GM19463 (cell line): ENCODE results near the gene GNPTAB.
"Not testable (repeated sequence)": the region's sequence is repeated elsewhere in the genome, so short reads cannot be mapped to it uniquely, and the experiment has no call there.

Experiments used
- ATAC-seq: cut with Tn5 transposase; IDR thresholded peaks from one replicate; pipeline ENCODE4 v1.9.1; 2021; ENCODE audit warnings: mild to moderate bottlenecking, moderate library complexity; ENCODE audit not compliant: unreplicated experiment

Gene GNPTAB

DNA sequence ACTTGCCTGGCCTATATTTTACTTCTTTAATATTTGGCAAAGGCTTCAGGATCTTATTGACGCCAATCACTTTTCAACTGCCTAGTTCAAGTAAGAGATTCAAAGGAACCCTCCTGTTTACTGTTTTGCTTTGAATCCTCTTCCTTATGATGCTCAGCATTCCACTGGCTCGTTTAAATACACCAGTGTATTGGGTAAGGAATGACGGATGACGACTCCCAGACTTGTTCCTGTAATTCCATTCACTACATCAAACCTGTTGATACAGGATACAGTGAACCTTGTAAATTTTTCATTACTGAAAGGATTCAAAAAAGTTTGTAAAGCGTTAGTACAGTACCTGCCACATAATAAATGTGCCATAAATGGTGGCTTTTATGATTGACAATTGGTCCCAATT, 89.8 kb downstream of the GNPTAB start:
- no peak for ATAC-seq

DNA sequence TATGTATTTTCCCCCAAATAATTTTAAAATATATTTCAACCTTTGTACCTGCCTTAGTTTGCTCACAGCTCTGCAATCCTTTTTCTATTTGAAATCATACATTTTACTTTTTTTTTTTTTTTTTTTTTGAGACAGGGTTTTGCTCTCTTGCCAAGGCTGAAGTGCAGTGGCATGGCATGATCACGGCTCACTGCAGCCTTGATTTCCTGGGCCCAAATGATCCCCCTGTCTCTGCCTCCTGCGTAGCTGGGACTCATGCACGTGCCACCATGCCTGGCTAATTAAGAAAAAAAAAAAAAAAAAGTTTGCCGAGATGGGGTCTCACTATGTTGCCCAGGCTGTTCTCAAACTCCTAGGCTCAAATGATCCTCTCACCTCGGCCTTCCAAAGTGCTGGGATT, 90.2 kb downstream of the GNPTAB start:
- ATAC-seq = no peak

DNA sequence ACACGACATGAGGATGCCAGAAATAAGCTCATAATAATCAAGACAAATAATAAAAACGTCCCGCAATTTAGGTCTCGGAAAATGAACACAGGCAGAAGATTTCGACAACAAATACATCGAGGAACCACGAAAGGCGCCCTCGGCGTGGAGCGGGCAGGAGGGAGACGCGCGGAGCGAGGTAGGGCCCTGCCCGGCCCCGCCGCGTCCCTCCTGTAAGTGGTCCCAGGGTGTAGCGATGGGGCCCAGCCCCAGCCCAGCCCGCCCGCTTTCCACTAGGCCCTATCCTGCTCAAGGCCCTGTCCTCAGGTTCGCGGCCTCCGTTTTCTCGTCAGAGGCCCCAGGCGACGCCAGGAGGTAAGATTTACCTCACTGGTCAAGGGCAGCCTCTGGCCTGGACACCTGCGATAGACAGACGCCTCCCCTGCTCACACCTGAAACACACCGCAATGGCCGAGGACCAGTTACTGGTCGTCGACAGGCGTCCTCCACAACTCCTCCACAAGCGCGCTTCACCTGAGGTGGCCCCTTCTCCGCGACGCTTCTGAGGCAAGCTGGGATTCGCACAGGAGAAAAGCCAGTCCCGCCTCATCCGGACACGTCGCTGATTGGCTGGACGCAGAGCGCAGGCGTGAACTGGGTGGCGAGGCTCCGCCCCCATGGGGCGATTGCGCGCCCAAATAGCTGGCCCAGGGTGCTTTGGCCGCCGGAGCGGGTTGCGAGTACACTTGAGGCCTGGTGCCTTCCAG, 91.7 kb downstream of the GNPTAB start, which contains the start of gene SYCP3:
TSS of gene SYCP3 (minus strand) at position 543 of the 746 bp plus-strand sequence. CDS start 1,527 bp downstream, outside the sequence.
- no peak for ATAC-seq

DNA sequence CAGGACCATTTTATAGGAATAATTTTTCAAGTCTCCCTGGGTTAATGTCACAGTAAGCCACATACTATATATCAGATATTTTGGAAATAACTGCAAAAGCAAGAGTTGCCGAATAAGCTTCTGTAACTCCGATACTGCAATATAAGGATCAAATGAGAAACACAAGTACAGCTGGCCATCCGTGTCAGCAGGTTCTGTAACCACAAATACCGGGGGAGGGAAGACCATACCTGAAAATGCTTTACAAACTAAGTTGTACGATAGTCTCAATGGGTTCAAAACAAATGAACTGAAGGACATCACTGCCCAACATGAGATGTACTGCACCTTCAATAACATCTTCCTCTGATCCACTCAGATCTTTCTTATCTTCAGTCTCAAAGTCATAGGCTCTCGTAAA, 93.3 kb downstream of the GNPTAB start:
- ATAC-seq = no peak

DNA sequence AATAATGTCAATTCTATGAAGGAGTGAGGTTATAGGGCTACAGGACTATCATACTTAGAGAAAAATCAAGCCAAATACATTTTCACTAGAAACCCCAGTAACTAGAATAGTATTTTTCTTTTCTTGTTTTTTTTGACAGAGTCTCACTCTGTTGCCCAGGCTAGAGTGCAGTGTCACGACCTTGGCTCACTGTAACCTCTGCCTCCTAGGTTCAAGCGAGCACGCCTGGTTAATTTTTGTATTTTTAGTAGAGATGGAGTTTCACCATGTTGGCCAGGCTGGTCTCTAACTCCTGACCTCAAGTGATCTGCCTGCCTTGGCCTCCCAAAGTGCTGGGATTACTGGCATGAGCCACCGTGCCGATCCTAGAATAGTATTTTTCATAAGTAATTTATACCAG, 96.3 kb downstream of the GNPTAB start:
- not testable (repeated sequence) for ATAC-seq

DNA sequence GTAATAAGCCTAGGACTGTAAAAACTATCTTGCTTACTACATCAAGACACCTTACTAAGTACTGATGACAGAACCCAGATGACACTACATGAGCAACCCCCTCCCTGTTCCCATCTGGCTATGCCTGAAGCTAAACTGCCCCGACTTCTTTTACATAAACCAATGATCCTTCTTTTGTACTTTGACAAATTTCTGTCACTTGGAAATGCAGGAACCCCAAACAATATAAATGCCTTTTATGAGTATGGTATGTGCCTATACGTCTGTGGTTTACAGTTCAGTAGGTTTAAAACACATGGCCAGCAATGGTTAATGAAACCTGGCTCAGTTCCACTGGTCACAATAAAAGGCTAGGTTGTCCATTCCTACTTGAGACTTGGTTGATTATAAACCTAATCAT, 97.6 kb downstream of the GNPTAB start:
- no peak for ATAC-seq

DNA sequence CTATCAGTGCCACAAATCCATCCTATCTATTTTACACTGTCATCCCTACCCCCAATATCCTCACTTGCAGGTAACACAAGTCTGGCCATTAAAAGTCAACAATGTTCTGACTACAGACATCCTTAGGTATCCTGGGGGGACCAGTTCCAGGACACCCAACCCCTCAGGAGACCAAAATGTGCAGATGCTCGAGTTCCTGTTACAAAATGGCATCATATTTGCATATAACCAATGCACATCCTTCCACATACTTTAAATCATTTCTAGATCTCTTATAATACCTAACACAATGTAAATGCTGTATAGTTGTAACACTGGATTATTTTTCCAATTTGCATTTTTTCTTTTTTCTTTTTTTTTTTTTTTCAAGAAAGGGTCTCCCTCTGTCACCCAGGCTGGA, 98.4 kb downstream of the GNPTAB start:
- no peak for ATAC-seq

DNA sequence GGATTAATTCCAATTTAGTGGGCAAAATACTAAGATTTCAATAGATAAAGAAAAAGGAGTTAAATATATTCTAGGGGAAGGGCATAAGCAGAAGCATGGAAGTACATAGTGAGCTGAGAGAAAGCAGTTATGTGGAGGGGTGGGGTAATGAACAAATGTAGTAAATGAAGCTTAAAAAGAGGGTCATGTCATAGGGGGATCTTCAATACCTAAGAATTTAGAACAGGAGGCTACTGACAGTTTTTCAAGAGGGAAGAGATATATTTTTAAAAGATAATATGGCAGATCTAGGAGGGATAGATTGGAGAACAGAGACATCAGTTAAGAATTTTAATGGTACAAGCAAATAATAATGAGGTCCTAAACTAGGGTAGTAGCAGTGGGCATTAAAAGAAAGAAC, 100.9 kb downstream of the GNPTAB start:
- no peak for ATAC-seq

DNA sequence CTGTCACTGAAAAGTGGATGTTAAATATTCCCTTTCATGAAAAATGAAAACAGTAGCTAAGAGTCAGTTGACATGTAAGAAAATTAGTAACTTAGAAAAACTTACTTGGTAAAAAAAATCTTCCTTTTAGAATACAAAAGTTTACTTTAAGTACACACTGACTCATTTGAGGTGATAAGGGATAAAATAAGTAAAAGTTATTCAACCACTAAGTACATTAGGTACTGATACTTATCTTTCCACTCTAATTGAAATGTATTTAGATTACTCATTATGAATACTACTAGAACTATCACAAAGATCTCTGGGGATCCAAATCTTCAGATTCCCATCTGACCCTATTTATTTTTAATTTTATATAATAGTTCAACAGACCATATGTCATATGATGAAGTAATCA, 103.7 kb downstream of the GNPTAB start:
- no peak for ATAC-seq

DNA sequence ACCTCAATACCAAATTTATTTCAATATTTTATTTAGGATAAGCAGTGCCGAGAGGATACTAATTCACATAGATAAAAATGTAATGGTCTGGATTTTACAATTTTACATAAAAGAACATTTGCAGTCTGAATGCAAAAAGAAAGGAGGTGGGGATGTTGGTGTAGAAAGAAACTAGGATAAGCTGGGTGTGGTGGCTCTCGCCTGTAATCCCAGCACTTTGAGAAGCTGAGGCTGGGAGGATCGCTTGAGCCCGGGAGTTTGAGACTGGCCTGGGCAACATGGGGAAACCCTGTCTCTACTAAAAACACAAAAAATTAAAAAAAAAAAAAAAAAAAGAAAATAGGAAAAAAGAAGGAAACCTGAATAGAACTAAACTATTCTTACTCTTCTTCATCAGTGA, 108.4 kb downstream of the GNPTAB start:
- no peak for ATAC-seq

DNA sequence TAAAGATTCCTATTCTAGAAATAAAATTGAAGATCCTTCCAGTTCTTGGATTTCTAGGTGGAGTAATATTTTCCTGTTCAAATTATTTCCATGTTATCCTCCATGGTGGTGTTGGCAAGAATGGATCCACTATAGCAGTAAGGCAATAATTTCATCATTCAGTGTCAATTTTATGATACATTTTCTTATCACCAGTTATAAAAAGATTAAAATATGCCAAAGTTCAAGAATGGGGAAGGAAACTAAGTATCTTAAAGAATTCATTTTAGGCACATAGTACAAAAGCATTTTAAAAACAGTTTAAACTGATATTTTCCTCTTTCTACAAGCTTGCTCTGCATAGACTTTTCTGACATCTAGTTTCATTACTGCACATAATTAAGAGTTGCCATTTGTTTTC, 110.6 kb downstream of the GNPTAB start:
- ATAC-seq = no peak

DNA sequence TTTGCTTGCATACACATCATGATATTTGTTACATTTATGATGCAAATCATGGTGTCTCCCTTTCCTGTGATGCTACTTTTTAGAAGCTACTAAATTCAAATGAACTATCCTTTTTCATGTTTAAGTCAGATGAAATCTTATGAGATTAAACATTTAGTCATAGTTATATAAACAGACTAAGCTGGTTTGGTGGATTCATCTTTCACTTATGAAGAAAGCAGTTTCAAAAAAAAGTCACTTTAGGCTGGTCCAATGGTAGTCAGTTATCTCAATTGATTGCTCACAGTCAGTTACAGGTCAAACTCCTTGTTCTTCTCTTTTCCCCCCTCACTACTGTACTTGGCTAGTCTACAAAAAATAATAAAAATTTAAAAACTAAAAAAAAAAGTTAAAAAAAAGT, 111.2 kb downstream of the GNPTAB start:
- ATAC-seq = no peak

DNA sequence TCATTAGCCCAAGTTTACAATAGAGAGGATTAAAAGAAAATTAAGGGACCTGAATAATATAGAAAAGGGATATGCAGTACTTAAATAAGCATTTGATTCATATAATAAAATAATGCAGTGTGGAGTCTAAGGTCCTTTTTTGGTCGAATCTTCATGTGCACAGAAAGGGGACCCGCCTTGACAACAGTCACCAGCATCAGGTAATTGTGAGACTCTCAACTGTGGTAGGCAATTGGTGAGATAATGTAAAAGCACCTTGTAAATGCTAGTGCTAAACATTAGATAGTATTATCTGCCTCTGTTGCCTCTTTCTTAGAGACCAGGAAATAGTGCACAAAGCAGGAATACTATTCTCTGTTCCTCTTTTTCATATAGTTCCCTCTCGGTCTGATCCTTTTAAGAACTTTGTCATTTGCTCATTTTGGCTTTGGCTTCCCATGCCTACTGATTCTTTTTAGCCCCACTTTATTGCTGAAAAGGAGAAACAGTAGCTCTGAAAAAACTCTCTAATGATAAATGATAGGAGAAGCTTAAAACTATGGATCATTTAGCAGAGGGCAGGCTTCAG, 115.8 kb downstream of the GNPTAB start:
- no peak for ATAC-seq

DNA sequence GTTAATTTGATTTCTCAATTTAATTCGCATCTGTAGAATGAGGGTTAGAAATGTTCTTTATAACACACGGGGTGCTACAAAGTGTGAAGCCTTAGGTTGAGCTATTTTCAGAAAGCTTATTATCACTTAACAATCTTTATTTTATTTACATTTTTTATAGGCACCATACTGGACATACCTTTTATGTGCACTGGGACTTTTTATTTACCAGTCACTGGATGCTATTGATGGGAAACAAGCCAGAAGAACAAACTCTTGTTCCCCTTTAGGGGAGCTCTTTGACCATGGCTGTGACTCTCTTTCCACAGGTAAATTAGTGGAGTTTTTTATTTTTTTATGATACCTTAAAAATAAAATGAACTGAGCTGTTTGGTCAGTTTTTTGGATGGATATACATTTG, 116.8 kb downstream of the GNPTAB start:
- ATAC-seq = no peak

DNA sequence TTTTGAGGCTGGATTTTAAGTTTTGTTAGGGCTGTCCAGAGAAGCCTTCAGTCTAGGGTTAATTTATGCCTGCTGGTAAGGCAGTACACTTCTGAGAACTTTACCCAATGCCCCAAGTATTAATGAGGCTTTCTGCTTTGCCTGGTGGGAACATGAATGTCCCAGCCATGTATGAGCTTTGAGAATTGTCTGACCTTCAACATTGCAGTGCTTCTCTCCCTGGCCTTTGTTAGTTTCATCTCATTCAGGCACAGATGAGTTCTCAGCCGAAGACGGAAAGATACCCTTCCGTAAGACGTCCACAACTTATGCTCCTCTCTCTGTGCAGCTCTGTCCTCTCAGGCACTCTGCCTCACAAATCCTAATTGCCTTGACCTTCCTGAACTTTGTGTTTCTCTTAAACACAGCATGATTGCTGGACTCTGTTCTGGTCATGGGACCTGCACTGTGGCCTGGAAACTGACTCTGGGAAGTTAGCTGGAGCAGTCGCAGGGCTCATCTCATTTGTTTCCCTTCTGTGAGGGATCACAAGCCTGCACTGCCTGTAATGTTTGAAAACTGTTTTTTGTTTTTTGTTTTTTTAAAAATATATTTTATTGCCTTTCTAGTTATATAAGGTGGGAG, 117.6 kb downstream of the GNPTAB start:
- no peak for ATAC-seq

DNA sequence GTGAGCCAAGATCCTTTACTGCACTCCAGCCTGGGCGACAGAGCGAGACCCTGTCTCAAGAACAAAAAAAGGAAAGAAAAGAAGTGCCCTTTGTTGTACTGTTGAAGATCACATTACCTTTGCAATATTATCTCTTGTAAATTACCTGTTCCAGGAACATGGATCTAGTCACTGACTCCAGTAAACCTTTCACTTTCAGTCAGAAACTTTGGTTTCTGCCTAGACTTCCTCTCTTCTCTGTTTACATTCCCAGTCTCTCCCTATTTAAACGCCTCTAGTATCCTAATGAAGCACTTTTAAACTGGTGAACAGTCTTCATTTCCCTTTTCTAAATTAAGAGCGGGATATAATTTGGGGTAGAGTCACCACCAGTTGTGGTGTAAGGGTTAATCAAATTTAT, 120.5 kb downstream of the GNPTAB start:
- no peak for ATAC-seq

DNA sequence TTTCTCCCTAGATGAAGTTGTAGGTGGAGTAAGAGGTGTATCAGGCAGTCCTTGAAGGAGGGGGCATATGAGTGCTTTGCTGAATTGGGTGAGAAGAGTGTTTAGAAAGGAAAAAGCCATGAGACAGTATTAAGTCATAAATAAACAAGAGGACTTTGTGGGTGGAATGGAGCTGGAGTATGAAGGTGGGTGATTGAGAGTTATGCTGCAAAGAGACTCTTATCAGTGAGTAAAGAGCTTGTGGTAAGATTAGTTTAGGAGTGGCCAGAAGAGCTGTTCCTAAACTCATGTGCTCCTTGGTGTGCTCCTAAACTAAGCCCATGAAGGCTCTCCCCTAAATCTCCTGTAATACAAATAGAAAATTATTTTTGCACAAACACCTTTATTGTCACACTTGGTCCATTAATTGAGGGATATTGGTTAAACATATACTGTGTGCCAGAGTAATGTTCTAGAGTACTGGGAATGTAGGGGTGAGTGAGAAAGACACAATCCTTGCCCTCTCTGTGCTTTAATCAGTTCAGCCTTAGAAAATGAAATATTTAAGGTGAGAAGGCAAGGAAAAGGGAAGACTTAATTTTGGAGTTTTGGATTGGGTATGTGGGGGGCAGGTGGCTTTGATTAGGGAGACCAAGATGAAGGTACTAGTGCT, 123.5 kb downstream of the GNPTAB start:
- ATAC-seq = no peak

DNA sequence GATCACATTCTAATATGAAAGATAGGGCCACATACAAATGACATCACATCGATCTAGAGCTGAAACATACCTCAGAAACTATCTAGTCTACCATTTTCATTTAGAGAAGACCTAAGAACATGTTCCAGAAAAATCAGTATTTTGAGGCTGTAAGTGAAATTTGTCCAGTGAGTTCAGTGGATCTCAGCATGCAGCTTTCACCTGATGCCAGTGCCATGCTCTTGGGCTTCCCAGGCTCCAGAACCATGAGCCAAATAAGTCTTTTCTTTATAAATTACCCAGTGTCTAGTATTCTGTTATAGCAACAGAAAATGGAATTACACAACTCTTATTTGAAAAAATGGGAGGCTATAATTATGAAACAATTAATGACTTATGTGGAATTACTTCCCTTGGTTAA, 124.4 kb downstream of the GNPTAB start:
- no peak for ATAC-seq

DNA sequence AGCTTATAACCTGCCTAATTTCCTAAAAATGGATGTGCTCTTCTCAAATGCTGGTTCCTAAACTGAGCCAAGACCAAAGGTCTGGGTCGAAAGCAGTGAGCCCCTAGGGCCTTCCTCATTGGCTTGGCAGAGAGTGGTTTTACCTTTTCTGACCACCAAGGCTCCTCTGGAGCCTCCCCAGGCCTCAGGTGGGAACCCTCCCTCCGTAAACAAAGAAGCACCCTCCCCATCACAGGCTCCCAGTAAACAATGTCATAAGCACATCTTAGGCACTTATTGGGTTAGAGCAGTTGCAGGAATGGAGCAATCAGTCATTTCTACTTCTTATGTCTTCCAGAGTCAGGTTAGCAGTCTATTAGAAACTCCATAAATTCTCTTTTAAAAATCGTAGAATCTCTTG, 127.3 kb downstream of the GNPTAB start:
- no peak for ATAC-seq

DNA sequence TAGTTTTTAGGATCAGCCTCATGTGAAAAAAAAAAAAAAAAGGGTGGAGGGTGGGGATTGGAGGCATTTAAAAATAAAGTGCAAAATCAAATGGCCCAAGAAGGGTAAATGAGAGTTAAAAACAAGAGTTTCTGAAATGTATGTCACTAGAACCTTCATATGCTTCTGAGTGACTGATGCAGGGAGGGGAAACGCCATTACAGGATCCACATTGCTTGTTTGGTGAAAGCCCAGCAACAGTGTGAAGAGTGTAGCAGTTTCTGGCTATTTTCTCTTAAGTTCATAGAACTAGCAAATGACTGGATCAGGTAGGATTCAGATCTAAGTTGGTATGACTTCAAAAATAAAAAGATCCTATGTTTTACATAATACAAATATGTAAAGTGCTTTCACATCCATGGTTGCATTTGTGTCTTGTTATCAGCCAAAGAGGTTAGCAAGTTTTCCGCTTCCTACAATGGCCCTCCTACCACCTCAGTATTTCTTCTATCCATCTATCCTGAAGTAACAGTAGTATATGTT, 130.4 kb downstream of the GNPTAB start:
- ATAC-seq = no peak

DNA sequence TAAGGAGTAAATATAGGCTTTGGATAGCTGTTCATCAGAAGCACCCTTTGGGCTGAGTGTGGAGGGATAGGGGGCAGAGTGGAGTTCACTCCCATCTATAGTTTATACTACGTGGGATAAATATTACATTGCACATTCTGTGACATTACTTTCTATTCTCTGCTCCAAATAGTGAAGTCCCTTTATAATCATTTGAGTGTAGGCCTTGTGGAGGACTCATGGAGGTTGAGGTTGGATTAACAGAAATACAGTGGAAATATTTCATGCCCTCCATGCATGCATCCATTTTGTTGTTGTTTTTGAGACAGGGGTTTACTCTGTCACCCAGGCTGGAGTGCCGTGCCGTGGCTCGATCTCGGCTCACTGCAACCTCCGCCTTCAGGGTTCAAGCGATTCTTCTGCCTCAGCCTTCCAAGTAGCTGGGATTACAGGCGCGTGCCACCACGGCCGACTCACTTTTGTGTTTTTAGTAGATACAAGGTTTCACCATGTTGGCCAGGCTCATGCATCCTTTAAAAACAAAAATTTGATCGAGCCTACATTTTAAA, 131.9 kb downstream of the GNPTAB start:
- ATAC-seq = no peak
